H54 (cell line): Measurements from ENCODE around the gene TMEM44.

Experiments
- DNase-seq: peaks from one replicate; pipeline ENCODE4 v3.0.0; 2011; ENCODE audit warnings: low spot score, mixed read lengths; ENCODE audit not compliant: insufficient read length
- FAIRE-seq: peaks from 3 replicates; lab custom pipeline; 2011; peaks lifted over from hg19 to GRCh38; lab: Jason Lieb, UNC
- POLR2A ChIP-seq: IDR thresholded peaks from 2 replicates; pipeline ENCODE4 v1.6.1; 2011; ENCODE audit warnings: low read depth, mild to moderate bottlenecking, low read length

Gene TMEM44

DNA sequence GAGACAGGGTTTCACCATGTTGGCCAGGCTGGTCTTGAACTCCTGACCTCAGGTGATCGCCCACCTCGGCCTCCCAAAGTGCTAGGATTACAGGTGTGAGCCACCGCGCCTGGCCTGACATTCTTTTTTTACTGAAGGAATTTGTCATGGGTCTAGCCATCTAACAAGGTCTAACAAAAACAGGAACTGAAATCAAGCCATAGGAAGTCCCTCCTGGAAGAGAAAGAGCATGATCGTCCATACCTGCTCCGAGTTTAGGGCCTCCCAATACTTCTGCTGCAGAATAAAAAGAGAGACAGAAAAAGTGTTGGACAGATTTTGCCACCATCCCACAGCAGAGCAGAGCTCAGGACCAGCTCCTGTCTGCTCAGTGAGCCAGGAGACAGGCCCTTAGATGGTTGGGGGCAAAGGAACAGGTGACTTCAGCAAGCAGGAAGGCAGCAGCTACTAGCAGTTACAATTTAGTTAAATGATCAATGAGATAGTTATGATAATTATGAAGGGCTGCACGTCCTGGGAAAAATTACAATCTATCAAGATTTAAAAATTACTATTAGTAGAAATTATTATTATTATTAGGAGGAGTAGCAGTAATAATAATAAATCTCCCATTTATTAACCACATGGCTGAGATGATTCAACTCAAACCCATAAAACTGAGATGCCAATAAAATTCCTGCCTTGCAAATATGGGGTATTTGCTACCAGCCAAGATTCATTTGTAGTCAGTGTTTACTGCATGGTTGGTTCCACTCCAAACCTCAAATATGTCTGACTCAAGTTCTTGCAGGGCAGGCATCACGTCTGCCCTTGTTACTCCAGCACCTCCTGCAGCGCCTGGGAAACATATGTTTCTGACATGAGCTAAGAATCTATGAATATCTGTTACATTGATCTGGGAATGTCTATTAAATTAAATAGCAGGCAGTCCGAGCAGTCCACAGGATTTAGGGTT is 40.1 kb downstream of the TMEM44 start:
- no peak for TF ChIP-seq POLR2A
- peak; percentile 92 for DNase-seq

DNA sequence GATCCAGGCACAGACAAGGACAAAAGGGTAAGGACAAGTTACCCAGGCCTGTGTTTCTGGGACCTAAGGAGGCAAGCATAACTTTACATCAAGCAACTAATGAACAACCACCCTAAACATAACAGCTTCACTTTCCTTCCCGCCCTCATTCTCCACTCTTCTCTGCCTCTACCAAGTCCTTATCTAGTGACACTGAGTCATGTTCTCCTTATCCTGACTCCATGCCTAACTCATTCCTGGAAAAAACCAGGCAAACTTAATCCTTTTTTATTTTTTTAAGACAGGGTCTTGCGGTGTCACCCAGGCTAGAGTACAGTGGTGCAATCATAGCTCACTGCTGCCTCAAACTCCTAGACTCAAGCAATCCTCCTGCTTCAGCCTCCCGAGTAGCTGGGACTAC is 44.5 kb downstream of the TMEM44 start:
- FAIRE-seq (no peak), DNase-seq (no peak)
- TF ChIP-seq POLR2A: no peak

More for the DNA sequence above, 40.1 kb downstream of the TMEM44 start:
- peak; percentile 95 for FAIRE-seq

DNA sequence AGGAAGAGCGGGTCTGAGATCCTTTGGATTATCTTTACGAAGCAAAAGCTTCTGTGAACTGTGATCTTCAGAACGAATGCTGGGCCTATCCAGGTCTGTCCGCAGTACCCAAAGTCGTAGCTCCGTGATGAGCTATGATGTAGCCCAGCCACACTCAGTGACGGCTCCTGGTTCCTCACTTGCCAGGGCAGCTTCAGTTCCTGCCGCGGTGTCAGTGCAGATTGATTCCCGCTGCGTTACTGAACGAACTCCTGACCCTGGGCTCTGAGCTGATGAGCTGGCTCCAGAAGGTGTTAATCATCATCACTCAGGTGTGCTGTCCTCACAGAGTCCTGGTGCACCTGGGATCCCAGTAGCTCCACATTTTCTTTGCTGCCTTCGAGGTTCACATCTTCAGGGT is 45.0 kb downstream of the TMEM44 start:
- FAIRE-seq: no peak
- DNase-seq: no peak

DNA sequence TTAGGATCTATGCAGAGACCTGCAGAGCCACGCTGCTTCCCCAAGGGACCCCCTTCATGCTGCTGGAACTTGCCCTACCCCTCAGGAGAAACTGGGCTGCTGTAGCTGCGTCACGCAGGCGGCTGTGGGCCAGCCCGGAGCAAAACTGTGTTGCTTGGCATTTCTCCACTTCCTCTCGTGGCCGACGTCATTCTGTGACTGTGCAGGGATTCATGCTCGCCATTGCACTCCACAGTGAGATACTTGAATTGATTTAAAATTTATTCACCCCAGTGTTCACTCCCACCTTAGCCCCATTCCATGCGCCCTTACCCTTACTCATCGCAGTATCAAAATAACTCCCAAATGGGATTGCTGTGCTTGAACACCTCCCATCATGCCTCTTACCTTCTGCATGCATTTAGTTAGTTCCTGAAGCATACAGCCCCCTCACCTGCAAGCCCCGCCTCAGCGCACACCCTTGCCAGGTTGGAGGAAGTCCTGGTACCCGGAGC is 45.7 kb downstream of the TMEM44 start:
- FAIRE-seq: no peak
- no peak for DNase-seq

More for the DNA sequence above, 45.0 kb downstream of the TMEM44 start:
- no peak for TF ChIP-seq POLR2A

DNA sequence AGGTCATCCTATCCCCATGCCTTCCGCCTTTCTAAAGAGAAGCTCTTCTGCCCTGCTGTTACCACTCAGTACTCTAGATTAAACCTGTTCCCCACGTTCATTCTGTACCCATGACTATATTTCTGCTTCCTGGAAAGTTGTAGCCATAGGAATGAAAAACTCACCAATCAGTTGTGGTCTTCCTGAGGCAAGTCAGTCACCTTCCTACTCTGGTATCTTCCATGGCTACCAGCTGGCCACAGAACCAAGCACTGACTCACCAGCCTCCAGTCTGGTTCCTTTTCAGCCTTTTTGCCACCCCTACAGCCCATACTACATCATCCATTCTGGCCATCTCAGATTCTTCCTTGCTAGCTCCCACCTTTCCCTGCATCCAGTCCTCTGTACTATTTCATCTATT is 46.4 kb downstream of the TMEM44 start:
- DNase-seq (peak; percentile 54), FAIRE-seq (peak; percentile 38)
- TF ChIP-seq POLR2A: no peak

More for the DNA sequence above, 45.7 kb downstream of the TMEM44 start:
- TF ChIP-seq POLR2A: no peak

DNA sequence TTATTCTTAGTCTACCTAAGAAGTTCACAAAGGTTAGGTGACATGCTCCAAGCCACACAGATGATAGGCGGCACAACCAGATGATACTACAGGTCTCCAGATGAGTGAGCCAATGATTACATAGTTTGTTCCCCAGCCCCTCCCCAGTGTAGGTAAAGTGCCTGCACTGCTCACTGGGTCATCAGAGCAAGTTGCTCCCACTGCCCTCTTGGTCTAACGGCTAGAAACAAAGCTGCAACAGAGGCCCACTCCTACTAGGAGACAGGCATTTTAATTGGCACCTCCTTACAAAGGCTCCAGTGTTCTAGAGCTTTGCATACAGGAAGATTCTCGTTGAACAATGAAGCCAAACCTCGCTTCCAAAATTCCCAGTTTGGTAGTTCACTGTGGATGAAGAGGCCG is 47.3 kb downstream of the TMEM44 start:
- FAIRE-seq: no peak
- no peak for DNase-seq
- TF ChIP-seq POLR2A: no peak

DNA sequence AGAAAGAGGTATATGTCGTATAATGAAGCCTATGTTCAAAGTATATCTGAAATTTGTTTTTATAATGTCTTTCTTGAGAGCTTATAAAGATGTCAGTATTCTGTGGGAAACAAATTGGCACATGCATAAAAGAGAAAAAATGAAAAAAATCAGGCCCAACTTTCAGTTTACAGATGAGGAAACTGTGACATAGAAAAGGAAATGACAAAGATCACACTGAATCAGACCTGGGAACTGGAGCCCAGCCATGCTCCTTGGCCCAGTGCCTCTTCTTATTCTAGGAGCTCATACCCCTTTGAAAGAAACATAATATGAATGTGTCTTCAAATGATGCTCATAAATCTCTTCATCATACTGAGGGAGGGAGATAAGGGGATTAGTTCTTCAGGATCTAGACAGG is 48.4 kb downstream of the TMEM44 start:
- DNase-seq (no peak), FAIRE-seq (no peak)
- no peak for TF ChIP-seq POLR2A

DNA sequence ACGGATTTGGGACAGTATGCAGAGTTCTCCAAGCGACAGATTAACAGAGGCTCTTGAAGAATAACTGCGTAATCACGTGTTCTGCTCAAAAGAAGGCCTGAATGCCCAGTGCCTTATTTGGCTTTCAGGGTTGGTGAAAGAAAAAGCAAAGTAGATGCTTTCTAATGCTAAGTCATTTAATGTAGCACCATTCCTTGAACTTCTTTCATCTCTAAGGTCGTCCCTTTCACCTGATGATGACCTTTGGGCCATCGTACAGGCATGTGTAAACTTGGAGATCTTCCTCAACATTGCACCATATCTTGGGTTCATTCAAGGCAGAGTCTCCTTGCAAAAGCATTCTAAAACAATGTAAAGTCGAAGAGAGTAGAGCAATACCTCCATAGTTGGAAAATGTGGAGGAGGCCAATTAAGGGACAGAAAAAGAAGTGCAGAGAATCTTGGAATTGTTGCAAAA is 48.9 kb downstream of the TMEM44 start:
- FAIRE-seq (no peak), DNase-seq (no peak)
- no peak for TF ChIP-seq POLR2A

DNA sequence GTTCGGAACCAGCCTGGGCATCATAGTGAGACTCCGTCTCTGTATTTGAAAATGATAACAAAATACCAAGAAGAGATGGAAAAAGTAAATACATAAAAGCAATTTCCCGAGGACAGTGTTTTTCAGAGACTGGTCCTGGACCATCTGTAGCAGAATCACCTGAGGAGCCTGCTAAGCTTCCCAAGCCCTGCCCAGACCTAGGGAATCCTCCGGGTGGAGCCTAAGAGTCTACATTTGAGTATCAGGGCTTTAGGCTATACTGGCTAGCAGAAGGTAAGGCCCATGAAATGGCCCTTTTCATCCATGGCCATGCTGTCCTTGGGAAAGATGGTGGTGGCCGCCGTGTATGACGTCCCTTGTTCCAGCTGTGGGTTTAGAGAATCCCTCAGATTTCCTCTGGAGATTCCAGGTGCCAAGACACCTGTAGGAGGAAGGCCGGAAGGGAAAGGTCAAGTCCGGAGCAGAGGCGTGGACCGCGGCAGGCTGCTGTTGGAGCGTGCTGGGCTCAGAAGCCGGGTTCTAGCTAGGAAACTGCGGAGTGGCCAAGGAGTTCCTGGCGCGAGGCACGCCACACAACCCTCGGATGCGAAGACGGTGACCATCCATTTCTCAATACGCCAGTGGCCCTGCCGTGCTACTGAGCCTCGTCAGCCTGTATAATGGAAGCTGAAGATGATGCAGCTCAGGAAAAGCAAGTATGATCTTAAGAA is 50.9 kb downstream of the TMEM44 start:
- TF ChIP-seq POLR2A: no peak
- no peak for DNase-seq
- no peak for FAIRE-seq

DNA sequence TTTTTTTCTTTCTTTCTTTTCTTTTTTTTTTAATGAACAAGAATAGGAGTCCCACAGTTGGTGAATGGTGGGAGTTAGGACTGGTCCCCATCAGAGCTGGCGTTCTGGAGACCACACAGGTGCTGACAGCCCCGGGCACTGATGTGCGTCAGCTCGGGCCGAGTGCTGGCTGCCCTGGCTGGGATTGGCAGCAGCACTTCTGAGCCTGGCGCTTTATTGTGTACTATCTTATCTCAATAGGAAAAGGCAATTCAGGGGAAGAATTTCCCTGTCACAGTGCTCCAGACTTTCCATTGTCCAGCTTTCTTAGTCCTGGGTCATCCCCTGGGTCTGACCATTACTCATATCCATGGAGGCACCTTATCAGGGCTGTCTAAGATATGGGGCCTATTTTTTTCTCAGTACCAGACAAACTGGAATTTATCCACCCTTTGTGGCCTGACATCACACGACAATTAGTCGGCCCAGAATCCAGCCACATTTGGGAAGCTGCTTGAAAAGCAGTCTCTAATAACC is 54.1 kb downstream of the TMEM44 start:
- DNase-seq (no peak), FAIRE-seq (no peak)

DNA sequence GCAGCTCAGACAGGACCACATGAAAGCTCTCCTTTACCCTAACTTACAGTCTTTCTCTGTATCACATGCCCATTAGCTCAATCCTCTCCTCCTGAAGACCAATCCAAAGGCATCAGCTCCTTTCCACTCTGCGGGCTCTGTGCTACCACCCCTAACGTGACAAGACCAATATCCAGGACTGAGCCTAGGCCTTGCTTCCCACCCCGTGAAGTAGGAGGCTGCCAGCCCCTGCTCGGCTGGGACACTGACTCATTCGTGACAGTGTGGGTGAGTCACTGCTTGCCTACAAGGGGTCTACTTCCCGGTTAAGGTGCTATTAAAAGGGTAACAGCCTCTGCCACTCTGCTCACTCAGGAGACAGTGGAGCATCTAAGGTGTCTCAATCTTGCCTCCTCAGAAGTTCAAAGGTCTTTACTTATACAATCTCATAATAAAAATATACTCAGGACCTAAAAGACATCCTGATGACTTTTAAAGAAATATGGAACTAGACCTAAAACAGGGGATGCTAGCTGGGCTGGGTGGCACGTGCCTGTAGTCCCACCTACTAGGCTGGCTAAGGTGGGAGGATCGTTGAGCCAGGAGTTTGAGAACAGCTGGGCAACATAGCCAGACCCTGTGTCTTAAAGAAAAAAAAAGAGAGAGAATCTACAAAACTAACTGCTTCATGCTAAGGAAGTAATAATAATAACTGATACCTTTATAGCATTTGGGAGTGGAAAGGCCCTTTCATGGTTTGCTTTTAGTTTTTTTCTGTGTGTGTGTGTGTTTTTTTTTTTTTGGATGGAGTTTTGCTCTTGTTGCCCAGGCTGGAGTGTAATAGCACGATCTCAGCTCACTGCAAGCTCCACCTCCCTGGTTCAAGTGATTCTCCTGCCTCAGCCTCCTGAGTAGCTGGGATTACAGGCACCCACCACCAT is 55.0 kb downstream of the TMEM44 start:
- DNase-seq (peak; percentile 90), FAIRE-seq (peak; percentile 91)
- TF ChIP-seq POLR2A: no peak

More for the DNA sequence above, 54.1 kb downstream of the TMEM44 start:
- no peak for TF ChIP-seq POLR2A

DNA sequence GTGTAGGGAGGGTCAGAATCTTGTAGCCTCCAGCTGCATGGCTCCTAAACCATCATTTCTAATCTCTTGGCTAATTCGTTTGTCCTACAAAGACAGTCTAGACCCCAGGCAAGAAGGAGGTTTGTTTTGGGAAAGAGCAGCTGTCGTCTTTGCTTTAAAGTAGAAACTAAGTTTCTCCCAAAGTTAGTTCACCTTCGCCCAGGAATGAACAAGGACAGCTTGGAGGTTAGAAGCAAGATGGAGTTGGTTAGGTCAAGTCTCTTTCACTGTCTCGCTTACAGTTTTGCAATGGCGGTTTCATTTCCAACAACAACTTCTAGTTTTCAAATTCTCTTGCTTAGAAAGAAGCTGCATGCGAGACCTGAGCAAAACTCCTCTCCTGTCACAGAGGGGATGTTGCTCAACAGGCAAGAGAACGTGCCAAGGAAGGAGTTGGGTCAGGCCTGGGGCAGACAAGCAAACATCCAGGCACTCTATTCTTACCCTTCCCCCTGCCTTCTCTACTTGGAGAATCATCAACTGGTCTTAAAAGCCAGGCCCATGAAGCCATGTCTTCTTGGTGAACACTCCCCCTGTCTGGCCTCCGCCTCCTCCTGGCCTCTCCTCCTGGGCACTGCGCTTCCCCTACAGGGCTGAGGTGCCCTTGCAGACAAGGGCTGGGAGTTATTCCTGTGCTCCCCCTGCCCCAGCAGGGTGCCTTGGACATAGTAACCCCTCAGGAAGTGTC is 57.6 kb downstream of the TMEM44 start:
- TF ChIP-seq POLR2A: no peak
- FAIRE-seq (no peak), DNase-seq (no peak)
